Esophagus muscularis mucosa (tissue), 4 donors: ENCODE results near the gene ULK1.

Source experiments
- EP300 ChIP-seq: sonication (generic); formaldehyde crosslinking; IDR thresholded peaks from one replicate; pipeline ENCODE4 v1.6.1; 2017; ENCODE audit warnings: antibody characterized with exemption
- POLR2A ChIP-seq: fragments of 450-650 bp; IDR thresholded peaks from one replicate; pipeline ENCODE4 v1.6.1; 2017; ENCODE audit warnings: antibody characterized with exemption, moderate library complexity, mild to moderate bottlenecking, low read depth
- POLR2AphosphoS5 ChIP-seq, 2 donors: sonication (generic); formaldehyde crosslinking; IDR thresholded peaks; one replicate each; pipeline ENCODE4 v1.6.1; 2017; ENCODE audit warnings: antibody characterized with exemption in 2 of 2
- TF ChIP-seq, protein P1 (sequence below), 3 experiments: fragments of 200-600 bp in 2 of 3; fragments of 450-650 bp in 1 of 3; sonication (generic) in 2 of 3; IDR thresholded peaks; one replicate each; pipeline ENCODE4 v1.5.1; 2017 to 2019; ENCODE audit warnings: antibody characterized with exemption in 3 of 3, mild to moderate bottlenecking in 2 of 3, moderate library complexity in 1 of 3

DNA sequence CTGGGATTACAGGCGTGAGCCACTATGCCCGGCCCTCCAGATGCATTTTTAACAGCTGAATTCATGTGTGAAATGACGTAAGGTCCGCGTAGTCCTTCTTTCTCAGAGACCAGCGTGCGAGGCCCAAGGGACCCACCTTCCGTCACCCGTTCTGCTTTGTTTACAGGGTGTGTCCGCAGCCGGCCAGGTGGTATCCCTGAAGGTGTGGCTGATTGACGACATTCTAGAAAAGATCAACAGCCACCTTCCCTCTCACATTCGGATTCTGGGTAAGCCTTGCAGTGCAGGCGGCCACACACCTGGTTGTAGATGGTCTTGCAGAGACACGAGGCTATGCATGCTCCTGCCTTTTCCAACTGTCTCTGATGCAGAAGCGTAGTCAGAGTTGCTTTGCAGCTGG is 44.6 kb downstream of the ULK1 start:
- TF ChIP-seq POLR2AphosphoS5 (IDR thresholded peaks at IDR 0.05) (no peak), POLR2A (no peak), EP300 (no peak)
- TF ChIP-seq, protein P1, sequence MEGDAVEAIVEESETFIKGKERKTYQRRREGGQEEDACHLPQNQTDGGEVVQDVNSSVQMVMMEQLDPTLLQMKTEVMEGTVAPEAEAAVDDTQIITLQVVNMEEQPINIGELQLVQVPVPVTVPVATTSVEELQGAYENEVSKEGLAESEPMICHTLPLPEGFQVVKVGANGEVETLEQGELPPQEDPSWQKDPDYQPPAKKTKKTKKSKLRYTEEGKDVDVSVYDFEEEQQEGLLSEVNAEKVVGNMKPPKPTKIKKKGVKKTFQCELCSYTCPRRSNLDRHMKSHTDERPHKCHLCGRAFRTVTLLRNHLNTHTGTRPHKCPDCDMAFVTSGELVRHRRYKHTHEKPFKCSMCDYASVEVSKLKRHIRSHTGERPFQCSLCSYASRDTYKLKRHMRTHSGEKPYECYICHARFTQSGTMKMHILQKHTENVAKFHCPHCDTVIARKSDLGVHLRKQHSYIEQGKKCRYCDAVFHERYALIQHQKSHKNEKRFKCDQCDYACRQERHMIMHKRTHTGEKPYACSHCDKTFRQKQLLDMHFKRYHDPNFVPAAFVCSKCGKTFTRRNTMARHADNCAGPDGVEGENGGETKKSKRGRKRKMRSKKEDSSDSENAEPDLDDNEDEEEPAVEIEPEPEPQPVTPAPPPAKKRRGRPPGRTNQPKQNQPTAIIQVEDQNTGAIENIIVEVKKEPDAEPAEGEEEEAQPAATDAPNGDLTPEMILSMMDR (IDR thresholded peaks at IDR 0.05), result no peak
